A673 (cell line): ENCODE measurements around the gene KCNC1. TPM values are rescaled to one million over a fixed set of nuclear protein-coding genes. Genes with fewer than 3 reads are reported as not detected.

Experiments used
- BruUV-seq: library from RNA; stranded (reverse); fragments of 400-500 nt; replicated peaks from 2 replicates; lab custom pipeline; 2021; lab: Mats Ljungman, UMichigan
- CTCF ChIA-PET: fragments of 300-600 bp; sonication (Branson Sonifier 250); formaldehyde crosslinking; loops from one replicate; lab custom pipeline; 2022; ENCODE audit warnings: antibody characterized with exemption; lab: Charles Lee
- POLR2A ChIA-PET: fragments of 300-600 bp; sonication (Branson Sonifier 250); formaldehyde crosslinking; loops from one replicate; lab custom pipeline; 2022; ENCODE audit warnings: antibody characterized with exemption; ENCODE audit not compliant: low non-redundant PET; lab: Charles Lee
- DNase-seq: peaks from one replicate; pipeline ENCODE4 v3.0.0-alpha.2; 2015; ENCODE audit warnings: low spot score
- H3K27ac ChIP-seq: fragments of 200-600 bp; sonication (generic); 2 replicates; pipeline ENCODE4 v1.5.1; 2016; ENCODE audit warnings: mixed run types, low read depth, mild to moderate bottlenecking, mixed read lengths, antibody characterized with exemption, low read length; ENCODE audit not compliant: poor library complexity, severe bottlenecking
- H3K27me3 ChIP-seq: fragments of 200-600 bp; sonication (generic); replicated peaks from 2 replicates; pipeline ENCODE4 v1.6.1; 2017; ENCODE audit warnings: mixed run types, low read depth, mild to moderate bottlenecking, mixed read lengths, antibody characterized with exemption, low read length; ENCODE audit not compliant: insufficient read depth, poor library complexity
- H3K36me3 ChIP-seq: fragments of 200-600 bp; sonication (generic); 2 replicates; pipeline ENCODE4 v1.6.1; 2016; ENCODE audit warnings: mixed run types, mild to moderate bottlenecking, mixed read lengths, antibody characterized with exemption, low read length; ENCODE audit not compliant: insufficient read depth, poor library complexity, severe bottlenecking
- H3K4me1 ChIP-seq: fragments of 200-600 bp; sonication (generic); 2 replicates; pipeline ENCODE4 v1.6.1; 2017; ENCODE audit warnings: mixed run types, mild to moderate bottlenecking, mixed read lengths, antibody characterized with exemption, low read length; ENCODE audit not compliant: insufficient read depth, poor library complexity, severe bottlenecking
- H3K4me3 ChIP-seq: fragments of 200-600 bp; sonication (generic); 2 replicates; pipeline ENCODE4 v1.5.1; 2016; ENCODE audit warnings: low read depth, mixed run types, mild to moderate bottlenecking, mixed read lengths, low read length; ENCODE audit not compliant: poor library complexity, severe bottlenecking
- H3K9me3 ChIP-seq: fragments of 200-600 bp; sonication (generic); 2 replicates; pipeline ENCODE4 v1.6.1; 2016; ENCODE audit warnings: mixed run types, low read depth, mild to moderate bottlenecking, mixed read lengths, antibody characterized with exemption, low read length; ENCODE audit not compliant: poor library complexity, severe bottlenecking
- CTCF ChIP-seq: fragments of 300-800, 200-600 bp; sonication (generic); conservative IDR thresholded peaks from 2 replicates; pipeline ENCODE4 v1.5.1; 2017; ENCODE audit warnings: low read depth, mild to moderate bottlenecking, antibody characterized with exemption, low read length, moderate library complexity, mixed read lengths
- EZH2 ChIP-seq: fragments of 200-600 bp; sonication (generic); IDR thresholded peaks from 2 replicates; pipeline ENCODE4 v1.6.1; 2017; ENCODE audit warnings: borderline replicate concordance, low read depth, mild to moderate bottlenecking, mixed read lengths, antibody characterized with exemption, low read length; ENCODE audit not compliant: poor library complexity, severe bottlenecking
- intact Hi-C: fragments of 100-400 bp; cut with micrococcal nuclease; formaldehyde crosslinking; loops from one replicate; pipeline ENCODE4 v1.10.0; 2022; ENCODE audit not compliant: unreplicated experiment
- total RNA-seq: library from RNA; stranded (reverse); gene quantifications from 2 replicates; pipeline ENCODE4 v1.2.3, GENCODE V29; 2021

KCNC1 gene
- total RNA-seq, 1 experiment from 2014 or later = 0.09 TPM

- no TSS peak for BruUV-seq
- Histone ChIP-seq H3K9me3 (no peaks in the 10 kb centered on the region), H3K27ac (no peak overlapping the region), H3K27me3 (no peaks in the 10 kb centered on the region), H3K36me3 (no peaks in the 10 kb centered on the region), H3K4me1 (no peaks in the 10 kb centered on the region), H3K4me3 (no peak overlapping the region)
- intact Hi-C loops = no loop called here
- DNase-seq = no peak
- TF ChIP-seq EZH2 = no peak
- no peak; the same call in 1 of the 2 replicates for TF ChIP-seq CTCF
- CTCF ChIA-PET = interaction anchor here (0.6 kb wide), 1 partner anchor 40 kb away, joined by 3 read pairs; no protein-coding TSS in a partner anchor
- POLR2A ChIA-PET = no interaction called here
Measured at GRCh38 chr11:17770917-17771316, 36.3 kb downstream of the KCNC1 start.

- ChIA-PET POLR2A (no interaction called here), CTCF (interaction anchor here (0.6 kb wide), 1 partner anchor 40 kb away, joined by 3 read pairs; no protein-coding TSS in a partner anchor)
- Histone ChIP-seq H3K36me3 (no peaks in the 10 kb centered on the region), H3K4me1 (no peaks in the 10 kb centered on the region), H3K4me3 (no peak overlapping the region), H3K27me3 (no peaks in the 10 kb centered on the region), H3K9me3 (no peaks in the 10 kb centered on the region), H3K27ac (no peak overlapping the region)
- no TSS peak for BruUV-seq
- TF ChIP-seq CTCF (no peak), EZH2 (no peak)
- intact Hi-C loops = no loop called here
- no peak for DNase-seq
Measured at GRCh38 chr11:17771415-17771814, 36.8 kb downstream of the KCNC1 start.

- no peaks in the 10 kb centered on the region for H3K9me3 ChIP-seq
- DNase-seq = no peak
- H3K36me3 ChIP-seq = no peaks in the 10 kb centered on the region
- ChIA-PET POLR2A (no interaction called here), CTCF (no interaction called here)
- H3K27ac ChIP-seq = no peak overlapping the region
- no peak for TF ChIP-seq EZH2
- TF ChIP-seq CTCF = no peak
- intact Hi-C loops = no loop called here
- no TSS peak for BruUV-seq
- H3K27me3 ChIP-seq = no peaks in the 10 kb centered on the region
- H3K4me3 ChIP-seq = no peak overlapping the region
- H3K4me1 ChIP-seq = no peaks in the 10 kb centered on the region
Measured at GRCh38 chr11:17771841-17772401, 37.3 kb downstream of the KCNC1 start.
